ENCODE measurements around the gene IBA57.
A peak's percentile ranks its signal among the peaks of the same experiment; 100 is the strongest.

GRCh38 chr1:228139931-228140723 lies 25.5 kb upstream of the IBA57 start, which contains the start of gene GUK1:
- TF ChIP-seq, protein P1, sequence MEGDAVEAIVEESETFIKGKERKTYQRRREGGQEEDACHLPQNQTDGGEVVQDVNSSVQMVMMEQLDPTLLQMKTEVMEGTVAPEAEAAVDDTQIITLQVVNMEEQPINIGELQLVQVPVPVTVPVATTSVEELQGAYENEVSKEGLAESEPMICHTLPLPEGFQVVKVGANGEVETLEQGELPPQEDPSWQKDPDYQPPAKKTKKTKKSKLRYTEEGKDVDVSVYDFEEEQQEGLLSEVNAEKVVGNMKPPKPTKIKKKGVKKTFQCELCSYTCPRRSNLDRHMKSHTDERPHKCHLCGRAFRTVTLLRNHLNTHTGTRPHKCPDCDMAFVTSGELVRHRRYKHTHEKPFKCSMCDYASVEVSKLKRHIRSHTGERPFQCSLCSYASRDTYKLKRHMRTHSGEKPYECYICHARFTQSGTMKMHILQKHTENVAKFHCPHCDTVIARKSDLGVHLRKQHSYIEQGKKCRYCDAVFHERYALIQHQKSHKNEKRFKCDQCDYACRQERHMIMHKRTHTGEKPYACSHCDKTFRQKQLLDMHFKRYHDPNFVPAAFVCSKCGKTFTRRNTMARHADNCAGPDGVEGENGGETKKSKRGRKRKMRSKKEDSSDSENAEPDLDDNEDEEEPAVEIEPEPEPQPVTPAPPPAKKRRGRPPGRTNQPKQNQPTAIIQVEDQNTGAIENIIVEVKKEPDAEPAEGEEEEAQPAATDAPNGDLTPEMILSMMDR (optimal IDR thresholded peaks at IDR 0.05 in 1 of 3, IDR thresholded peaks at IDR 0.05 in 1 of 3, conservative IDR thresholded peaks at IDR 0.05 in 1 of 3; ENCODE audit: extremely low read depth in 1 of 3, insufficient read depth in 2 of 3, low read length in 3 of 3) = peak in 2 of 3 experiments; percentile 11 to 35
- TF ChIP-seq EZH2 (IDR thresholded peaks at IDR 0.05; ENCODE audit: low read length) = no peak

Data from keratinocyte (primary cell).